ENCODE data around the gene DGKI.

The DGKI gene

GRCh38 chr7:137652721-137653120, 194.1 kb downstream of the DGKI start:
- DNase-seq (ENCODE audit: low spot score) = peak; percentile 55

DNA sequence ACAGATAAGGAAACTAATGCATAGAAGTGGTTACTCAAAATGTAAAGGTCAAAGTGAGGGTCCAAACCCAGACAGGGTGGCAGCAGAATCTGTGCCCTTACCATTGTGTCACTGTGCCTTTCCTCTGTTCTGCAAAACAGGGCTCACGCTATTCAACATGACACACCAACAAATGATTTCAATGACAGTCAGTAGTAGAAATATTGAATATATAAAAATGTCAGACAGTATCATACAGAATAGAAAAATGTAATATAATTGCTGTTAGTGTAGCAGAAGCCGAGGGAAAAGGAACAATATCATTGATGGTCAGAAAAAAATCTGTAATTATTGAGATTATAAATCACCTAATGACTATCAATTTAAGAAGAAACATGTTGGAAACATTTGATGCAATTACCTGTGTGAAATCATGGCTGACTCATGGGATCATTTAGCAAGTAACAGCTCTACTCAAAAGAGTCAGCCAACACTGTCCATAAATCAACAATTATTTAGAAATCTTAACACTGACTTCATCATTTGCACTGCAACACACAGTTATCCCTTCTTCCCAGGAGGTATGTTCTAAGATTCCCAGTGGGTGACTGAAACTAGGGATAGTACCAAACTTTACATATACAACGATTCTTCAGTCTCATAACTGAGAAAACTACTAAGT, 198.7 kb downstream of the DGKI start:
- no peak for DNase-seq (ENCODE audit: low spot score)

DNA sequence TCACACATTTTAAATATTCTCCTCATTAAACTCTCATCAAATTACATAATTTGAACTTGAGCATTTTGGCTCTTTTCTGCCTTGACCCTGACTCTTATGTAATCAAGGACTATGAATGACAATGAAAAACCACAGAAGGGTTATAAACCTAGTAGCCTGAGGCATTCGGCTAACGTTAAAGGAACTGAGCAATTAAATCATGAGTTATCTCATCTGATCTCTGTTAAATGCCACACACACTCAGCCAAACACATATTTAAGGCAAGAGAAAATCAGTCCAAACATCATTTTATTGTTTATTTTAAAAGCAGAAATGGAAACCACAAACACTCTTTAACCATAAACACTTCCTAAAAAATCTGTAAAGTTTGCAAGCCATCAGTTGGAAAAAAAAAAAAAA, 204.3 kb downstream of the DGKI start:
- DNase-seq (ENCODE audit: low spot score) = peak; percentile 66

GRCh38 chr7:137642031-137642430, 204.7 kb downstream of the DGKI start:
- DNase-seq (ENCODE audit: low spot score) = peak; percentile 44

DNA sequence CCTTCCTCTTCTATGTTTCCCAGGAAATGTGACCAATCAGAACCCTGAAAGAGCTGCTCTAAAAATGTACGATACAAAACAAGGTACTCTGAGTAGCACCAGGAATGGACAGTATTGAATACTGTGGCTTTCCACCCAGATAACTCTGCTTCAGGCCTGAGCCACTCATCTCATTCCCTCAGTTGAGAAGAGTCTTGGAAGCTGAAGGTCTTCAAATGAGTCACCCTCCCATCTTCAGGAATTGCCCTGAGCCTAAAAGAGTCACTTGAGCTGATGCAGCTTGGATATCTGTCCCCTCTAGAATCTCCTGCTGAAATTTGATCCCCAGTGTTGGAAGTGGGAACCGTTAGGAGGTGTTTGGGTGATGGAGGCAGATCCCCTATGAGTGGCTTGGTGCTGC, 210.4 kb downstream of the DGKI start:
- DNase-seq (ENCODE audit: low spot score) = peak; percentile 18

GRCh38 chr7:137635874-137636273, 210.9 kb downstream of the DGKI start:
- no peak for DNase-seq (ENCODE audit: low spot score)

DNA sequence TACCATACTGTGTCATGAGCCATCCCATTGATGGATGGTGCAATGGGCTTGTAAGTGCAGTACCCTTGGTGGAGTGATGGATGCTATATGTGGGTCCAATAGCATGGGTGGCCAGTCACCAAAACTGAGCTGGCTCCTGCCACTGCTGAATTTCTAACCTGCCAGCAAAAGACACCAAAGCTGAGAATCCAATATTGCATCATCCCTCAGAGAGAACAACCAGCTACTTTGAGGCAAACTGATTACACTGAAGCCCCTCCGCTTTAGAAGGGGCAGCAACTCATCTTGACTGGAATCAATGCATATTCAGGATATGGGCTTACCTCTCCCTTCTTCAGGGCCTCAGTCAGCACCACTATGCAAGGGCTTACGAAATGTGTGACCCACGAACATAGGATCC, 211.6 kb downstream of the DGKI start:
- DNase-seq (ENCODE audit: low spot score) = no peak

GRCh38 chr7:137634356-137634755, 212.4 kb downstream of the DGKI start:
- no peak for DNase-seq (ENCODE audit: low spot score)

- no peak for DNase-seq (ENCODE audit: low spot score)
Observed at GRCh38 chr7:137633133-137633532, 213.6 kb downstream of the DGKI start.

DNA sequence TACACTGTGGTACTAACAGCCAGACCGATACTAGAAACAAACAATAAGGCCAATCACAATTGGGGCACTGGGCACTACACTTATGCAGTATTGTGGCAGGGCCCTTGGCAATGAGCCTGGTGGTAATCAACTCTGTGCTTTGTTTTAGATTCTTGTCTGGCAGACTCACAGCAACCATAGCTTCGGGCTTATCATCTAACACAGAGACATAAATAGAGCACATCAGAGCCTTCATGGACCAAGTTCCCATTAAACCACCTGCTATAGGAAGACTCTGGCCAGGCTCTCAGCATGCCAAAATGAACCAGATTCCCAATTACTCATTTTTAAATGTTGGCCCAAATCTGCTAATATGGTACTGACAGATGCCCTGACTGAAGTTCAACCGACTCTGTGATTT, 218.6 kb downstream of the DGKI start:
- DNase-seq (ENCODE audit: low spot score) = no peak

GRCh38 chr7:137626469-137627067, 220.2 kb downstream of the DGKI start:
- peak; percentile 68 for DNase-seq (ENCODE audit: low spot score)

DNA sequence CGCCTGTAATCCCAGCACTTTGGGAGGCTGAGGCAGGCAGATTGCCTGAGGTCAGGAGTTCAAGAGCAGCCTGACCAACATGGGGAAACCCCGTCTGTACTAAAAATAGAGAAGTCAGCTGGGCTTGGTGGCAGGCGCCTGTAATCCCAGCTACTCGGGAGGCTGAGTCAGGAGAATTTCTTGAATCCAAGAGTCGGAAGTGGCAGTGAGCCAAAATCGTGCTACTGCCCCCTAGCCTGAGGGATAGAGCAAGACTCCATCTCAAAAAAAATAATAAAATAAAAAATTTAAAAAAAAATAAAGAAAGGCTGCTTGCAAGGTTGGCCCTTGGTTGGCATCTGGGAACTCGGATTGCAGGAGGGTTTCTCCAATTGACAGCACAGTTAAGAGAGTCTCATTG, 221.6 kb downstream of the DGKI start:
- DNase-seq (ENCODE audit: low spot score) = no peak

- DNase-seq (ENCODE audit: low spot score) = no peak
Observed at GRCh38 chr7:137619181-137619580, 227.6 kb downstream of the DGKI start.

DNA sequence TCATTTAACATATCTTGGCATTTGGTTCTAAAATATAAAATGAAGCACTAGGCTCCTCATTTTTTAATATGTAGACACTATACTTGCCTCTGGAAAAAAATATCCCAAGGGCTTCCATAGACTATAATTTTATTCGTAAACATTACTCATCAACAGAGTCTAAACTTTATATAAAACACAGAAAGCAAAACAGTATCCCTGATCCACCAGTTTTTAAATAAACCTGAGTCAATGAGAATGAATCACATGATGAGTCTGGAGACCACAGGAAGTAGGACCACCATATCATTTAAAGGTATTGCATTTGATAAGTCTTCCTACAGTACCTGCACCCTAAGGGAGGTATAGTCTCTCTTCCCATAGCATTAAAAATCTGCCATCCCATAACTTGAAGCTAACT, 228.0 kb downstream of the DGKI start:
- DNase-seq (ENCODE audit: low spot score) = no peak

GRCh38 chr7:137613006-137613525, 233.7 kb downstream of the DGKI start:
- no peak for DNase-seq (ENCODE audit: low spot score)

- no peak for DNase-seq (ENCODE audit: low spot score)
Observed at GRCh38 chr7:137611606-137612005, 235.2 kb downstream of the DGKI start.

GRCh38 chr7:137609500-137609899, 237.3 kb downstream of the DGKI start:
- no peak for DNase-seq (ENCODE audit: low spot score)

DNA sequence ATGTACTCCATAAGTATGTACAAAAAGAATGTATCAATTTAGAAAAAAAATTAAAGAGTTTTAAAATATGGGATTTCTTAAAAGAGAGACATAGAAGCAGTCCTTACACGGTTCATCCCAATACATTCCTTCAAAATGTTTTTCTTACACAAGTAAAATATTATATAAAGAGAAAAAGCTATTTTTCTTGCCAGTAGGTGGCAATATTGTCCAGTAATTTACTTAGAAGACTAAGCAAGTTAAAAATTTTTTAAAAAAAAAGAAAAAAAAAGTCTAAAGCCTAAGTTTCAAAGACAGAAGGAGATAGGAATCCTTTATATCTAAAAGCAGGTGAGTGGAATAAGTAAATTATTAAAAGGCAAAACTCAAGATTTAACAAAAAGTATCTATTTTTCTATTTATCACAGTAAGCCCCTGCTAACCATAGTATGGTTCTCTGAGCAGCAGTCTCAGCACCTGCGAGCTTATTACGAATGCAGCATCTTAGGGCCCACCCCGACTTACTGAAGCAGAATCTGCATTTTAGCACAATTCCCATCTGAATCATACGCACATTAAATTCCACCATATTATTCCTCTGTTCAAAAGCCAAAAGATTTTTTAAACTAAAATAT, 240.6 kb downstream of the DGKI start:
- DNase-seq (ENCODE audit: low spot score) = peak; percentile 39

DNA sequence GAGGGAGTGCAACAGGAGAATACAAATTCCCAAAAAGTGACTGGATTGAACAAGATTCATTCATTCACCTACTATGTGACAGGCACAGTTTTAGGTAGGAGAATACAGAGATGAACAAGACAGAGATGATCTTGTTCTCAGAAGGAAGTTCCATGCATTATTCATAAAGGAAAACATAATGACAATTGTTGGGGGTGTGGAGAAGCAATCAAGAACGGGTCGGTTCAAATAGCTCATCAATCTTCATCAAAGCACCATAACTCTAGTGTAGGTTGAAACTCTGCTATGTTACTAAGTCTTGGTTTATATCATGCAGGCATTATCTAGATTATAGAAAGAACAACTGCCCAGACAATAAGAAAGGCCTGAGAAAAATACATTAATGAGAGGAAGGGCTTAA, 243.7 kb downstream of the DGKI start:
- DNase-seq (ENCODE audit: low spot score) = no peak

GRCh38 chr7:137601642-137602041, 245.1 kb downstream of the DGKI start:
- DNase-seq (ENCODE audit: low spot score) = no peak

DNA sequence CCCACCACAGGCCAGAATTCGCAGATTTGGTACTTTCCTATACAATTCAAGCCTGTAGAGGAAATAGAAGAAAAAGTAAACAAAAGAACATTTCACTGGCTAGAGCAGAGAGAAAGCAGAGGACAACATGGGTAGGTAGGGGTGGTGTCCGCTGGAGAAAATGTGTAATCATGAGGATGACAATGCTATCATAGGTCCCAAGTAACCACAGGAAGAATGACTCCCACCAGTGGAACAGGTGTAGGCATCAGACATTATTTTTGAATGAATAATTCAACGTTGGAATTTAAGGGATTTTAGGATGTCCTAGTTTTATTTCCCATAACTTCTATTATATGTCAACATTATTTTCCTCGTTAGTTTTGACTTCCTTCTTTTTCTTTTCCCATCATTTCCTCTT, 248.9 kb downstream of the DGKI start:
- no peak for DNase-seq (ENCODE audit: low spot score)

DNA sequence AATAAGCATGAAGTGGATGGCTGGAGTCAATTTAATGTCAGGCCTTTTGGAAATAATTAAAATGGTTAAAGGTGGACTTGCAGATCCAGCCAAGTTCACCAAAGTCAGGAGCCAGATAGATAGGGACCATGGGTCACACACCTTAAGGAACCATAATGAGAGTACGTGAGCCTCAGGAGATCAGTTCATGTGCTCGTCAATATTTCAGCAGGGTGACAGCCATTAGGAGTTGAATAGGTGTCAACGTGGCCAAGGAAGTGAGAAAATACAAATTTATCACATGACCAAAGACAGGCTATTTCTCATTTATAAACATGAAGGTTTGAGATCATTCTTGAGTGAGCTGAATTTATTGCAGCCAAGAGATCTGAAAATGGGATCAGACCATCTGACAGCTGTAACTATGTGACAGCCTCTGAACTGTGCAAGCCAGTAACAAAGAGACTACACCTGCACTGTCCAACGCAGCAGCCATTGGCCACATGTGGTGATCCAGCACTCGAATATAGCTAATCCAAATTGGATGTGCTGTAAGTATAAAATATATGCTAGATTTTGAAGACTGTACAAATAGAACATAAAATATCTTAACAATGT, 253.6 kb downstream of the DGKI start:
- DNase-seq (ENCODE audit: low spot score) = no peak
